Measurements from ENCODE around the gene SLBP. TPM values are rescaled to one million over a fixed set of nuclear protein-coding genes. Genes with fewer than 3 reads are reported as not detected.
"Not testable (repeated sequence)": the region's sequence is repeated elsewhere in the genome, so short reads cannot be mapped to it uniquely, and the experiment has no call there.

Gene SLBP
- total RNA-seq, 1 donor from 2014 or later, result 49.3 TPM

DNA sequence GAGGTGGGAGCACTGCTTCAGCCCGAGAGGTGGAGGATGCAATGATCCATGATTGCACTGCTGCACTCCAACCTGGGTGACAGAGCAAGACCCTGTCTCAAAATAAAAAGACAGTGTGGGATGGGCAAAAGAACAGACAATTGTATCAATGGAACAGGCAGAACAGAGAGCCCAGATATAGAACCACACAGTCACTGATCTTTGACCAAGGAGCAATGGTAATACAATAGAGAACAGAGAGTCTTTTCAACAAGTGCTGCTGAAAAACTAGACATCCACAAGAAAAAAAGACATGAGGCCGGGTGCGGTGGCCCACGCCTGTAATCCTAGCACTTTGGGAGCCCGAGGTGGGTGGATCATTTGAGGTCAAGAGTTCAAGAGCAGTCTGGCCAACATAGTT is 33.9 kb downstream of the SLBP start:
- no peak for DNase-seq (ENCODE audit: low read depth in 2 of 2)

- DNase-seq (ENCODE audit: low read depth in 2 of 2), result no peak
Measured at GRCh38 chr4:1676605-1677525, 35.3 kb downstream of the SLBP start.

GRCh38 chr4:1675802-1676137 is 36.3 kb downstream of the SLBP start:
- no peak for DNase-seq (ENCODE audit: low read depth in 2 of 2)

- DNase-seq (ENCODE audit: low read depth in 2 of 2), result no peak
Measured at GRCh38 chr4:1675136-1675801, 36.9 kb downstream of the SLBP start.

DNA sequence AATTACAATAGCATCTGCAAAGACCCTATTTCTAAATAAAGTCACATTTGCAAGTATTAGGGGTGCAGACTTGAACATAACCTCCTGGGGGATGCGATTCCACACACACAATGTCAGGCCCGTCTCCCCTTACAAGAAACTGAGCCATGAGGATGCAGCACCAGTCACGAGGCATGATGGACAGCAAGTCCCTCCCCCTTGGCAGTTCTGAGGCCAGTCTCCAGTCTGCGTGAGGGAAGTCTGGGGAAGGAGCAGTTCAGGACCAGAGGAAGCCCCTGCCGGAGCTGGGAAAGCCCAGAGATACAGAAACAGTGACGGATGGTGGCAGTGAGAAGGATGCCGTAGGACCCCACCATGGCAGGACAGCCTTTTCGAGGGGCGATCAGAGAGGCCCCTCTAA is 37.4 kb downstream of the SLBP start:
- DNase-seq (ENCODE audit: low read depth in 2 of 2), result no peak

DNA sequence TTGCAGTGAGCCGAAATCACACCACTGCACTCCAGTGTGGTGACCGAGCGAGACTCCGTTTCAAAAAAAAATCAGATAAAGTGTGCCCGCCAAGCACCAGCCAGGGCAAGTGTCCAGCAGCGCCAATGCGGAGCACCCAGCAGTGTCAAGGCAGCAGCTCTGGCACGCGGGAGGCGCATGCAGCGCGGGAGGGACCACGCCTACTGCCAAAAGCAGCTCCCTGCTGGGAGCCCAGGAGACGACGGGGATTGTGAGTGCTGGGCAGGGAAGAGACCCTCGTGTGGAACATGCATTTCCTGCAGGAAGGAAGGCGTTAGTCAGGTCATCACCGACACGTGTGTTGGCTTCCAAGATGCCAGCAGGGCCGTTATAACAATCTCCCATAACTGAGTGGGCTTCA is 38.4 kb downstream of the SLBP start:
- no peak for DNase-seq (ENCODE audit: low read depth in 2 of 2)

DNA sequence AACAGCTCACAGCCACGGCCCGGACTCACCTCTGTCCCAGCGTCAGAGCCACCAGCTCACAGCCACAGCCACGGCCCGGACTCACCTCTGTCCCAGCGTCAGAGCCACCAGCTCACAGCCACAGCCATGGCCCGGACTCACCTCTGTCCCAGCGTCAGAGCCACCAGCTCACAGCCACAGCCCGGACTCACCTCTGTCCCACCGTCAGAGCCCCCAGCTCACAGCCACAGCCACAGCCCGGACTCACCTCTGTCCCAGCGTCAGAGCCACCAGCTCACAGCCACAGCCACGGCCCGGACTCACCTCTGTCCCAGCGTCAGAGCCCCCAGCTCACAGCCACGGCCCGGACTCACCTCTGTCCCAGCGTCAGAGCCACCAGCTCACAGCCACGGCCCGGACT is 41.1 kb downstream of the SLBP start:
- not testable (repeated sequence) for DNase-seq (ENCODE audit: low read depth in 2 of 2)

DNA sequence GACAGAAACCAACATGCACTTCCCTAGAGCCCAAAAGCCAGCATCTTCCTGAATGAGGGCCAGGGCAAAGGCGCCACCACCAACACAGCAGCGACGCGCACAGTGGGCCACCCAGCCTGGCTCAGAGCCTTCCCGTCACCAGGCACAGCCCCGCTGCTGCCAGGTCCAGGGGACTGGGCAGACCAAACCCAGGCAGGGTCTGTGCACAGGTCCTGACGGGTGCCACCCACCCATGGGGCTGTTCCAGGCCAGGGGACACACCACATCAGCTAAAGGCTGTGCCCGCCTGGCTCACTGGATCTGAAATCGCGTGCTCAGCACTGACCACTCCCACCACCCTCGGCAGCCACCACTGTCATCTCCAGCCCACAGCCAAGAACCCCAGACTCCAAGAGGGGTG is 41.8 kb downstream of the SLBP start:
- no peak for DNase-seq (ENCODE audit: low read depth in 2 of 2)

DNA sequence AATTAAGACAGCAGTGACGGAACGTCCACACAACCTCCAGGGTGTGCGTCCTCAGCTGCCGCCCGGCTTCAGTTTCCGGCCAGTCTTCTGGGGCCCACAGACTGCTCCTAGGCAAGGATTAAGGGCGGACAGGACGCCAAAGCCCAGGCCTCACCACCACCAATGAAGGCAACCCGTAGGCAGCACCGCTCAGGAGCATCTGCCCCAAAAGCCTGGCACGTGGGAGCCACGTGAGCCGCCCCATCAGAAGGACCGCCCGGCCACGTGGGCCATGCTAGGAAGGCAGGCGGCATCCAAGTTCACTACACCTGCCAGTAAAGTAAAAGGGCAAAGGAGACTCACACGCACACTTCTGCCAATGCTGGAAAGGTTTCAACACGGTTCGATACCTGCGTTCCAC is 42.3 kb downstream of the SLBP start:
- DNase-seq (ENCODE audit: low read depth in 2 of 2), result no peak

DNA sequence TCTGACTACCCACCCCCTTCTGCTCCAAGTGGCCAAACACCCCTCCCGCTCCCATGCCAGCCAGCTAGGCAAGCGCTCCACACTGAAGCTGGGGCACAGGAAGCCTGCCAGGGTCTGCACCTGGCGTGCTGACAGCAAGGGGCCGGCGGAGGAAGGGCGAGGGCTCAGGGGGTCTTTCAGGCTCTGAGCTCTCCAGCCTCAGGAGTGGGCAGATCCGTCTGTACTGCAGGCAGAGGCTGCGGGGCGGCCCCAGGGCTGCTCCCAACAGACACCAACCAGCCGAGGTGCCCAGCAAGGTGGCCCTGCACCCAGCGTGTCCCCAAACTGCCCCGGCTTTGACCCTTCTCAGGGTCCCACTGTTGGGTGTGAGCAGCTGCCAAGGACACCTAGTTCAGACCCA is 42.8 kb downstream of the SLBP start:
- DNase-seq (ENCODE audit: low read depth in 2 of 2), result no peak

GRCh38 chr4:1668488-1668840 is 43.7 kb downstream of the SLBP start:
- DNase-seq (ENCODE audit: low read depth in 2 of 2), result no peak

- DNase-seq (ENCODE audit: low read depth in 2 of 2), result no peak
Measured at GRCh38 chr4:1667273-1667672, 44.8 kb downstream of the SLBP start.

DNA sequence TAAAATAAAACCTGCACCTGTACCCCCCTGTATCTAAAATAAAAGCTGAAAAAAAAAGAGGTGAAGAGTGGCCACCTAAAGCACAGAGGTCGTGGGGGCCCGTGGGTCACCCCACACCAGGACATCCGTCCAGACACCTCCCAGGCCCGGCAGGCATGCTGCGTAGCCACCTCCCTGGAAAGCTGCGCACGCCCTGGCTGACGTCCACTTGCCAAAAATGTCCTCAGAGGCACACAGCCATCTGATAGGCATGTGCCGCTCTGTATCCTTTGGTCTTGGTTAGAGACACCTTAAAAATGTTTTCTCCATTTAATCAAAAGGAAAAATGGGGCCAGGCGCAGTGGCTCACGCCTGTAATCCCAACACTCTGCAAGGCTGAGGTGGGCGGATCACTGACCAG is 45.7 kb downstream of the SLBP start:
- DNase-seq (ENCODE audit: low read depth in 2 of 2), result no peak

- DNase-seq (ENCODE audit: low read depth in 2 of 2), result no peak
Measured at GRCh38 chr4:1664141-1664540, 48.0 kb downstream of the SLBP start.

- no peak for DNase-seq (ENCODE audit: low read depth in 2 of 2)
Measured at GRCh38 chr4:1663549-1663948, 48.6 kb downstream of the SLBP start.

DNA sequence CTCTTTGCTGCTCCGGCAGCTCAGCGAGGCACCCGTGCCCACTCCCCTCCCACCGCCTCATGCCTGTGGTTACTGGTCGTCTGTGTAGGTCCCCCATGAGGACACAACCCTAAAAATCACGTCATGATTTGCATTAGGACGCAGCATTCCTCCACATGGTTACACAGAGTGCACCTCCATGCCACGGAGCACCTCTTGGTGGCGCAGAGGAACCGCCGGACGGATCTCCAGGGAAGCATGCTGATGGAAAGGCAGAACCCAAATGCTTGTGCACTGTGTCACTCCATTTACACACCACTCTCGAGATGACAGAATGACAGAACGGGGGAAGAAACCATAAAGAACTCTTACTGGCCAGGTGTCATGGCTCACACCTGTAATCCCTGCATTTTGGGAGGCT is 50.4 kb downstream of the SLBP start:
- DNase-seq (ENCODE audit: low read depth in 2 of 2), result no peak

GRCh38 chr4:1660948-1661677 is 51.0 kb downstream of the SLBP start:
- DNase-seq (ENCODE audit: low read depth in 2 of 2), result no peak

DNA sequence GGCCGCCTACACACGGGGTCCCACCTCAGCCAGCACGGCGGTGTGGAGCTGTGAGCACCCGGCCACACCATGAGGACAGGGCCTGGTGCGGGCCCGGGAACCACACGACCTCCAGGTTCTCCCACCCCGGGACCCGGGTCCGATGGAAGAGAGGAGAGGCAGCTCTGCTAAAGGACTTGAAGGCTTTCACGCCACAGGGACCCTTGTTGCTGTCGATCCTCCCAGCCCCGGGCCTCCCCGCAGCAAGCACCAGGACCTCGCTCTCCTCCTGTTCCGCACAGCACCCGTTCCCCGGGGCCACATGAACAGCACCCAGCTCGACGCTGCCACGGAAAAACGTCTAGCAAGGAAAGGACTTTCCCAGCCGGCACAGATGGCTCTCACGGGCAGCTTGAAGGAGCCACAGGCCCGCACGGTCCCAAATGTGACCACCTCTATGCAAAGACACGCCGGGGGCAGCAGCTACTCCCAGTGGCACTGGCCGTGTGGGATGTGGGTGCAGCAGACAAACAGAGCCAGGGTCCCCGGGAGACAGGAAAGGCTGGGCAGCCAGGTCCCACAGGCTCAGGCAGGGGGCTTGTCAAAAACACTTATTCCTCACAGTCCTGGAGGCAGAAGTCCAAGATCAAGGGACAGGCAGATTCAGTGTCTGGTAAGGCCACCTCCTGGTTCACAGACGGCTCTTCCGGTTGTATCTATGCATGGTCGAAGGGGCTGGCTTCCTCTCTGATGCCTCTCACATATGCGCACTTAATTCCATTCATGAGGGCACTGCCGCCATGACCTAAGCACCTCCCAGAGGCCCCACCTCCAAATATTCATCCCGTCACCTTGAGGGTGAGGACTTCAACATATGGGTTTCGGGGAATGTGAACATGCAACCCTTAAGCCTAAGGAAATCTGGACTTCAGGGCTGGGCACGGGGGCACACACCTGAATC is 52.7 kb downstream of the SLBP start:
- DNase-seq (ENCODE audit: low read depth in 2 of 2), result no peak

GRCh38 chr4:1658581-1658980 is 53.5 kb downstream of the SLBP start:
- no peak for DNase-seq (ENCODE audit: low read depth in 2 of 2)

DNA sequence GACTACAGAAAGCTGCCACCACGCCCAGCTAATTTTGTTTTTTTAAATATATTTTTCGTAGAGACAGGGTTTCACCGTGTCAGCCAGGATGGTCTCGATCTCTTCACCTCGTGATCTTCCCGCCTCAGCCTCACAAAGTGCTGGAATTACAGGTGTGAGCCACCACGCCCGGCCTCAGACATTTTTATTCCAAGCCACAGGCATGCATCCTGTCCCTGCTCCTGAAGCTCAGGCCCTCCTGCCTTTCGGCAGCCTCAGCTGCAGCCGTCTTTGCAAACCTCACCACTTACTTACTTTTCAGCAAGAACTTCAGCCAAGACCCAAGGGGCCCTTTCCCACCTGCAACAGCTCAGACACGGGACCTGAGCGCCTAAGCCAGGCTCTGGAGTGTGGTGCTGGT is 54.0 kb downstream of the SLBP start:
- no peak for DNase-seq (ENCODE audit: low read depth in 2 of 2)

- DNase-seq (ENCODE audit: low read depth in 2 of 2), result no peak
Measured at GRCh38 chr4:1656986-1657385, 55.1 kb downstream of the SLBP start.

Data from dermis microvascular lymphatic vessel endothelial cell (primary cell).